WTC11 (cell line): ENCODE measurements around the gene ARFGAP2. TPM values are rescaled to one million over a fixed set of nuclear protein-coding genes. Genes with fewer than 3 reads are reported as not detected.

Experiments used
- ATAC-seq: fragments of 200-7000 bp; cut with Tn5 transposase; 2 replicates; pipeline ENCODE4 v1.10.0; 2021; ENCODE audit warnings: mild to moderate bottlenecking, moderate library complexity
- CTCF ChIA-PET: fragments of 300-600 bp; sonication (Branson Sonifier 250); formaldehyde crosslinking; loops from one replicate; lab custom pipeline; 2021; ENCODE audit warnings: antibody characterized with exemption; lab: Charles Lee
- POLR2A ChIA-PET: fragments of 350-600 bp; sonication (Branson Sonifier 250); formaldehyde crosslinking; loops from one replicate; lab custom pipeline; 2021; ENCODE audit warnings: antibody characterized with exemption; lab: Charles Lee
- DNase-seq: peaks from one replicate; pipeline ENCODE4 v3.0.0; 2021; ENCODE audit warnings: low spot score
- H3K27ac Mint-ChIP-seq: 2 replicates; pipeline ENCODE4 v1.8.0; 2021; ENCODE audit warnings: mixed read lengths
- H3K27me3 Mint-ChIP-seq: 2 replicates; pipeline ENCODE4 v1.8.0; 2021; ENCODE audit warnings: low read depth, mild to moderate bottlenecking, moderate library complexity, mixed read lengths
- H3K36me3 Mint-ChIP-seq: 2 replicates; pipeline ENCODE4 v1.8.0; 2021; ENCODE audit warnings: mixed read lengths
- H3K4me1 Mint-ChIP-seq: 2 replicates; pipeline ENCODE4 v1.8.0; 2022; ENCODE audit warnings: mixed read lengths
- H3K4me3 Mint-ChIP-seq: 2 replicates; pipeline ENCODE4 v1.8.0; 2021; ENCODE audit warnings: mild to moderate bottlenecking, moderate library complexity, mixed read lengths
- H3K9me3 Mint-ChIP-seq: 2 replicates; pipeline ENCODE4 v1.8.0; 2021; ENCODE audit warnings: mixed read lengths
- ESRRA ChIP-seq: sonication (generic); formaldehyde crosslinking; IDR thresholded peaks from 2 replicates; pipeline ENCODE4 v1.8.1; 2022; ENCODE audit warnings: mild to moderate bottlenecking, missing genetic modification reagents, borderline replicate concordance
- FOXJ3 ChIP-seq: sonication (generic); formaldehyde crosslinking; IDR thresholded peaks from 2 replicates; pipeline ENCODE4 v1.9.0; 2021; ENCODE audit warnings: missing genetic modification reagents, mild to moderate bottlenecking, borderline replicate concordance
- MXD4 ChIP-seq: fragments of 250-450 bp; sonication (Bioruptor Pico); IDR thresholded peaks from 2 replicates; pipeline ENCODE4 v1.8.0; 2021; ENCODE audit warnings: mild to moderate bottlenecking, moderate library complexity, borderline replicate concordance
- ZBTB21 ChIP-seq: sonication (generic); formaldehyde crosslinking; IDR thresholded peaks from 2 replicates; pipeline ENCODE4 v1.8.1; 2023; ENCODE audit warnings: mild to moderate bottlenecking, missing genetic modification reagents, borderline replicate concordance
- ZNF232 ChIP-seq: sonication (generic); formaldehyde crosslinking; IDR thresholded peaks from 2 replicates; pipeline ENCODE4 v1.8.0; 2022; ENCODE audit warnings: mild to moderate bottlenecking, missing genetic modification reagents
- total RNA-seq: library from RNA; stranded (reverse); gene quantifications from 3 replicates; pipeline ENCODE4 v1.2.3, GENCODE V29; 2021
- TF ChIP-seq, protein P1 (sequence below): fragments of 250-450 bp; sonication (Bioruptor Pico); IDR thresholded peaks from 2 replicates; pipeline ENCODE4 v1.9.0; 2021; ENCODE audit warnings: mild to moderate bottlenecking, borderline replicate concordance
- TF ChIP-seq, protein P2 (sequence below): fragments of 200-600 bp; IDR thresholded peaks from 2 replicates; pipeline ENCODE4 v1.8.0; 2022; ENCODE audit warnings: antibody characterized with exemption
- TF ChIP-seq, protein P3 (sequence below): sonication (generic); formaldehyde crosslinking; IDR thresholded peaks from 2 replicates; pipeline ENCODE4 v1.8.1; 2023; ENCODE audit warnings: mild to moderate bottlenecking, missing genetic modification reagents
- TF ChIP-seq, protein P4 (sequence below): sonication (generic); formaldehyde crosslinking; IDR thresholded peaks from 2 replicates; pipeline ENCODE4 v1.8.0; 2023; ENCODE audit warnings: mild to moderate bottlenecking, missing genetic modification reagents
- TF ChIP-seq, protein P5 (sequence below): sonication (generic); formaldehyde crosslinking; IDR thresholded peaks from 2 replicates; pipeline ENCODE4 v1.8.1; 2022; ENCODE audit warnings: mild to moderate bottlenecking, missing genetic modification reagents, moderate library complexity, borderline replicate concordance
- TF ChIP-seq, protein P6 (sequence below): sonication (generic); formaldehyde crosslinking; conservative IDR thresholded peaks from 2 replicates; pipeline ENCODE4 v1.8.1; 2022; ENCODE audit warnings: mild to moderate bottlenecking, missing genetic modification reagents
- TF ChIP-seq, protein P7 (sequence below): sonication (generic); formaldehyde crosslinking; IDR thresholded peaks from 2 replicates; pipeline ENCODE4 v1.8.1; 2022; ENCODE audit warnings: mild to moderate bottlenecking, moderate library complexity, missing genetic modification reagents
- TF ChIP-seq, protein P8 (sequence below): sonication (generic); formaldehyde crosslinking; IDR thresholded peaks from 2 replicates; pipeline ENCODE4 v1.8.0; 2023; ENCODE audit warnings: missing genetic modification reagents, mild to moderate bottlenecking, borderline replicate concordance

The ARFGAP2 gene
- total RNA-seq, 1 experiment from 2014 or later: 73.0 TPM

DNA sequence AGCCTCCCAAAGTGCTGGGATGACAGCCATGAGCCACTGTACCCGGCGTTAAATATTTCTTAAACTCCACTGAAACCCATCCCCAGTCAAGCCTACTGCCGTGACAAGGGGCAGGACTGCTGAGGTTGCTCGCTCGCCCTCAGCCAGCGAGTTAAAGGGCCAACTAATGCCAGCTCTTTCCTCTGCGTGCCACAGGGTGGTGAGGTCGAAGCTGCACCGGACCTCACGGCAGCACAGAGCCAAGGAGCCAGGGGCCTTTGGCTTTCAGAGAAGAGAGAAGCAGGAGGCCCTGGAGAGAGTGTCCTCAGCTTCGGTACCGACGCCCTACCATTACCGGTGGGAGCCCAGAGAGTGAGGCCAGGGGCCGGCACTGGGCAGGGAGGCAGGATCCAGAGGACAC is 12.8 kb downstream of the ARFGAP2 start:
- H3K27me3 Mint-ChIP-seq: no peaks in the 10 kb centered on the region
- DNase-seq: no peak
- H3K4me3 Mint-ChIP-seq: no peak overlapping the region
- H3K27ac Mint-ChIP-seq: no peak overlapping the region
- ChIA-PET CTCF (interaction anchor here (3.9 kb wide), 1 partner anchor 11 kb away, joined by 36 read pairs; no protein-coding TSS in a partner anchor), POLR2A (no interaction called here)
- no peaks in the 10 kb centered on the region for H3K9me3 Mint-ChIP-seq
- H3K4me1 Mint-ChIP-seq: 0 out of 2 replicates have a peak, but pooled peaks cover 3% of the 10 kb centered on the region
- H3K36me3 Mint-ChIP-seq: peaks cover 42% of the 10 kb centered on the region
- TF ChIP-seq ZBTB21 (CRISPR knock-in tag) (no peak), MXD4 (CRISPR knock-in tag) (no peak), FOXJ3 (CRISPR knock-in tag) (no peak), ESRRA (CRISPR knock-in tag) (no peak), ZNF232 (CRISPR knock-in tag) (no peak)
- TF ChIP-seq, protein P1, sequence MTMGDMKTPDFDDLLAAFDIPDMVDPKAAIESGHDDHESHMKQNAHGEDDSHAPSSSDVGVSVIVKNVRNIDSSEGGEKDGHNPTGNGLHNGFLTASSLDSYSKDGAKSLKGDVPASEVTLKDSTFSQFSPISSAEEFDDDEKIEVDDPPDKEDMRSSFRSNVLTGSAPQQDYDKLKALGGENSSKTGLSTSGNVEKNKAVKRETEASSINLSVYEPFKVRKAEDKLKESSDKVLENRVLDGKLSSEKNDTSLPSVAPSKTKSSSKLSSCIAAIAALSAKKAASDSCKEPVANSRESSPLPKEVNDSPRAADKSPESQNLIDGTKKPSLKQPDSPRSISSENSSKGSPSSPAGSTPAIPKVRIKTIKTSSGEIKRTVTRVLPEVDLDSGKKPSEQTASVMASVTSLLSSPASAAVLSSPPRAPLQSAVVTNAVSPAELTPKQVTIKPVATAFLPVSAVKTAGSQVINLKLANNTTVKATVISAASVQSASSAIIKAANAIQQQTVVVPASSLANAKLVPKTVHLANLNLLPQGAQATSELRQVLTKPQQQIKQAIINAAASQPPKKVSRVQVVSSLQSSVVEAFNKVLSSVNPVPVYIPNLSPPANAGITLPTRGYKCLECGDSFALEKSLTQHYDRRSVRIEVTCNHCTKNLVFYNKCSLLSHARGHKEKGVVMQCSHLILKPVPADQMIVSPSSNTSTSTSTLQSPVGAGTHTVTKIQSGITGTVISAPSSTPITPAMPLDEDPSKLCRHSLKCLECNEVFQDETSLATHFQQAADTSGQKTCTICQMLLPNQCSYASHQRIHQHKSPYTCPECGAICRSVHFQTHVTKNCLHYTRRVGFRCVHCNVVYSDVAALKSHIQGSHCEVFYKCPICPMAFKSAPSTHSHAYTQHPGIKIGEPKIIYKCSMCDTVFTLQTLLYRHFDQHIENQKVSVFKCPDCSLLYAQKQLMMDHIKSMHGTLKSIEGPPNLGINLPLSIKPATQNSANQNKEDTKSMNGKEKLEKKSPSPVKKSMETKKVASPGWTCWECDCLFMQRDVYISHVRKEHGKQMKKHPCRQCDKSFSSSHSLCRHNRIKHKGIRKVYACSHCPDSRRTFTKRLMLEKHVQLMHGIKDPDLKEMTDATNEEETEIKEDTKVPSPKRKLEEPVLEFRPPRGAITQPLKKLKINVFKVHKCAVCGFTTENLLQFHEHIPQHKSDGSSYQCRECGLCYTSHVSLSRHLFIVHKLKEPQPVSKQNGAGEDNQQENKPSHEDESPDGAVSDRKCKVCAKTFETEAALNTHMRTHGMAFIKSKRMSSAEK (CRISPR knock-in tag): no peak
- TF ChIP-seq, protein P2, sequence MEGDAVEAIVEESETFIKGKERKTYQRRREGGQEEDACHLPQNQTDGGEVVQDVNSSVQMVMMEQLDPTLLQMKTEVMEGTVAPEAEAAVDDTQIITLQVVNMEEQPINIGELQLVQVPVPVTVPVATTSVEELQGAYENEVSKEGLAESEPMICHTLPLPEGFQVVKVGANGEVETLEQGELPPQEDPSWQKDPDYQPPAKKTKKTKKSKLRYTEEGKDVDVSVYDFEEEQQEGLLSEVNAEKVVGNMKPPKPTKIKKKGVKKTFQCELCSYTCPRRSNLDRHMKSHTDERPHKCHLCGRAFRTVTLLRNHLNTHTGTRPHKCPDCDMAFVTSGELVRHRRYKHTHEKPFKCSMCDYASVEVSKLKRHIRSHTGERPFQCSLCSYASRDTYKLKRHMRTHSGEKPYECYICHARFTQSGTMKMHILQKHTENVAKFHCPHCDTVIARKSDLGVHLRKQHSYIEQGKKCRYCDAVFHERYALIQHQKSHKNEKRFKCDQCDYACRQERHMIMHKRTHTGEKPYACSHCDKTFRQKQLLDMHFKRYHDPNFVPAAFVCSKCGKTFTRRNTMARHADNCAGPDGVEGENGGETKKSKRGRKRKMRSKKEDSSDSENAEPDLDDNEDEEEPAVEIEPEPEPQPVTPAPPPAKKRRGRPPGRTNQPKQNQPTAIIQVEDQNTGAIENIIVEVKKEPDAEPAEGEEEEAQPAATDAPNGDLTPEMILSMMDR: no peak
- TF ChIP-seq, protein P3, sequence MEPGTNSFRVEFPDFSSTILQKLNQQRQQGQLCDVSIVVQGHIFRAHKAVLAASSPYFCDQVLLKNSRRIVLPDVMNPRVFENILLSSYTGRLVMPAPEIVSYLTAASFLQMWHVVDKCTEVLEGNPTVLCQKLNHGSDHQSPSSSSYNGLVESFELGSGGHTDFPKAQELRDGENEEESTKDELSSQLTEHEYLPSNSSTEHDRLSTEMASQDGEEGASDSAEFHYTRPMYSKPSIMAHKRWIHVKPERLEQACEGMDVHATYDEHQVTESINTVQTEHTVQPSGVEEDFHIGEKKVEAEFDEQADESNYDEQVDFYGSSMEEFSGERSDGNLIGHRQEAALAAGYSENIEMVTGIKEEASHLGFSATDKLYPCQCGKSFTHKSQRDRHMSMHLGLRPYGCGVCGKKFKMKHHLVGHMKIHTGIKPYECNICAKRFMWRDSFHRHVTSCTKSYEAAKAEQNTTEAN (CRISPR knock-in tag): no peak
- TF ChIP-seq, protein P4, sequence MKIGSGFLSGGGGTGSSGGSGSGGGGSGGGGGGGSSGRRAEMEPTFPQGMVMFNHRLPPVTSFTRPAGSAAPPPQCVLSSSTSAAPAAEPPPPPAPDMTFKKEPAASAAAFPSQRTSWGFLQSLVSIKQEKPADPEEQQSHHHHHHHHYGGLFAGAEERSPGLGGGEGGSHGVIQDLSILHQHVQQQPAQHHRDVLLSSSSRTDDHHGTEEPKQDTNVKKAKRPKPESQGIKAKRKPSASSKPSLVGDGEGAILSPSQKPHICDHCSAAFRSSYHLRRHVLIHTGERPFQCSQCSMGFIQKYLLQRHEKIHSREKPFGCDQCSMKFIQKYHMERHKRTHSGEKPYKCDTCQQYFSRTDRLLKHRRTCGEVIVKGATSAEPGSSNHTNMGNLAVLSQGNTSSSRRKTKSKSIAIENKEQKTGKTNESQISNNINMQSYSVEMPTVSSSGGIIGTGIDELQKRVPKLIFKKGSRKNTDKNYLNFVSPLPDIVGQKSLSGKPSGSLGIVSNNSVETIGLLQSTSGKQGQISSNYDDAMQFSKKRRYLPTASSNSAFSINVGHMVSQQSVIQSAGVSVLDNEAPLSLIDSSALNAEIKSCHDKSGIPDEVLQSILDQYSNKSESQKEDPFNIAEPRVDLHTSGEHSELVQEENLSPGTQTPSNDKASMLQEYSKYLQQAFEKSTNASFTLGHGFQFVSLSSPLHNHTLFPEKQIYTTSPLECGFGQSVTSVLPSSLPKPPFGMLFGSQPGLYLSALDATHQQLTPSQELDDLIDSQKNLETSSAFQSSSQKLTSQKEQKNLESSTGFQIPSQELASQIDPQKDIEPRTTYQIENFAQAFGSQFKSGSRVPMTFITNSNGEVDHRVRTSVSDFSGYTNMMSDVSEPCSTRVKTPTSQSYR (CRISPR knock-in tag): no peak
- TF ChIP-seq, protein P5, sequence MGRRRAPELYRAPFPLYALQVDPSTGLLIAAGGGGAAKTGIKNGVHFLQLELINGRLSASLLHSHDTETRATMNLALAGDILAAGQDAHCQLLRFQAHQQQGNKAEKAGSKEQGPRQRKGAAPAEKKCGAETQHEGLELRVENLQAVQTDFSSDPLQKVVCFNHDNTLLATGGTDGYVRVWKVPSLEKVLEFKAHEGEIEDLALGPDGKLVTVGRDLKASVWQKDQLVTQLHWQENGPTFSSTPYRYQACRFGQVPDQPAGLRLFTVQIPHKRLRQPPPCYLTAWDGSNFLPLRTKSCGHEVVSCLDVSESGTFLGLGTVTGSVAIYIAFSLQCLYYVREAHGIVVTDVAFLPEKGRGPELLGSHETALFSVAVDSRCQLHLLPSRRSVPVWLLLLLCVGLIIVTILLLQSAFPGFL (CRISPR knock-in tag): no peak
- TF ChIP-seq, protein P6, sequence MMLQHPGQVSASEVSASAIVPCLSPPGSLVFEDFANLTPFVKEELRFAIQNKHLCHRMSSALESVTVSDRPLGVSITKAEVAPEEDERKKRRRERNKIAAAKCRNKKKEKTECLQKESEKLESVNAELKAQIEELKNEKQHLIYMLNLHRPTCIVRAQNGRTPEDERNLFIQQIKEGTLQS: no peak
- TF ChIP-seq, protein P7, sequence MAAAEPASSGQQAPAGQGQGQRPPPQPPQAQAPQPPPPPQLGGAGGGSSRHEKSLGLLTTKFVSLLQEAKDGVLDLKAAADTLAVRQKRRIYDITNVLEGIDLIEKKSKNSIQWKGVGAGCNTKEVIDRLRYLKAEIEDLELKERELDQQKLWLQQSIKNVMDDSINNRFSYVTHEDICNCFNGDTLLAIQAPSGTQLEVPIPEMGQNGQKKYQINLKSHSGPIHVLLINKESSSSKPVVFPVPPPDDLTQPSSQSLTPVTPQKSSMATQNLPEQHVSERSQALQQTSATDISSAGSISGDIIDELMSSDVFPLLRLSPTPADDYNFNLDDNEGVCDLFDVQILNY: no peak
- TF ChIP-seq, protein P8, sequence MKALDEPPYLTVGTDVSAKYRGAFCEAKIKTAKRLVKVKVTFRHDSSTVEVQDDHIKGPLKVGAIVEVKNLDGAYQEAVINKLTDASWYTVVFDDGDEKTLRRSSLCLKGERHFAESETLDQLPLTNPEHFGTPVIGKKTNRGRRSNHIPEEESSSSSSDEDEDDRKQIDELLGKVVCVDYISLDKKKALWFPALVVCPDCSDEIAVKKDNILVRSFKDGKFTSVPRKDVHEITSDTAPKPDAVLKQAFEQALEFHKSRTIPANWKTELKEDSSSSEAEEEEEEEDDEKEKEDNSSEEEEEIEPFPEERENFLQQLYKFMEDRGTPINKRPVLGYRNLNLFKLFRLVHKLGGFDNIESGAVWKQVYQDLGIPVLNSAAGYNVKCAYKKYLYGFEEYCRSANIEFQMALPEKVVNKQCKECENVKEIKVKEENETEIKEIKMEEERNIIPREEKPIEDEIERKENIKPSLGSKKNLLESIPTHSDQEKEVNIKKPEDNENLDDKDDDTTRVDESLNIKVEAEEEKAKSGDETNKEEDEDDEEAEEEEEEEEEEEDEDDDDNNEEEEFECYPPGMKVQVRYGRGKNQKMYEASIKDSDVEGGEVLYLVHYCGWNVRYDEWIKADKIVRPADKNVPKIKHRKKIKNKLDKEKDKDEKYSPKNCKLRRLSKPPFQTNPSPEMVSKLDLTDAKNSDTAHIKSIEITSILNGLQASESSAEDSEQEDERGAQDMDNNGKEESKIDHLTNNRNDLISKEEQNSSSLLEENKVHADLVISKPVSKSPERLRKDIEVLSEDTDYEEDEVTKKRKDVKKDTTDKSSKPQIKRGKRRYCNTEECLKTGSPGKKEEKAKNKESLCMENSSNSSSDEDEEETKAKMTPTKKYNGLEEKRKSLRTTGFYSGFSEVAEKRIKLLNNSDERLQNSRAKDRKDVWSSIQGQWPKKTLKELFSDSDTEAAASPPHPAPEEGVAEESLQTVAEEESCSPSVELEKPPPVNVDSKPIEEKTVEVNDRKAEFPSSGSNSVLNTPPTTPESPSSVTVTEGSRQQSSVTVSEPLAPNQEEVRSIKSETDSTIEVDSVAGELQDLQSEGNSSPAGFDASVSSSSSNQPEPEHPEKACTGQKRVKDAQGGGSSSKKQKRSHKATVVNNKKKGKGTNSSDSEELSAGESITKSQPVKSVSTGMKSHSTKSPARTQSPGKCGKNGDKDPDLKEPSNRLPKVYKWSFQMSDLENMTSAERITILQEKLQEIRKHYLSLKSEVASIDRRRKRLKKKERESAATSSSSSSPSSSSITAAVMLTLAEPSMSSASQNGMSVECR (CRISPR knock-in tag): no peak
- no peak for ATAC-seq
